Fibroblast of skin of right quadriceps (primary cell): ENCODE data around the gene TMEM163.

Experiments
- DNase-seq: peaks from one replicate; pipeline ENCODE4 v3.0.0-alpha.2; 2013

The TMEM163 gene

DNA sequence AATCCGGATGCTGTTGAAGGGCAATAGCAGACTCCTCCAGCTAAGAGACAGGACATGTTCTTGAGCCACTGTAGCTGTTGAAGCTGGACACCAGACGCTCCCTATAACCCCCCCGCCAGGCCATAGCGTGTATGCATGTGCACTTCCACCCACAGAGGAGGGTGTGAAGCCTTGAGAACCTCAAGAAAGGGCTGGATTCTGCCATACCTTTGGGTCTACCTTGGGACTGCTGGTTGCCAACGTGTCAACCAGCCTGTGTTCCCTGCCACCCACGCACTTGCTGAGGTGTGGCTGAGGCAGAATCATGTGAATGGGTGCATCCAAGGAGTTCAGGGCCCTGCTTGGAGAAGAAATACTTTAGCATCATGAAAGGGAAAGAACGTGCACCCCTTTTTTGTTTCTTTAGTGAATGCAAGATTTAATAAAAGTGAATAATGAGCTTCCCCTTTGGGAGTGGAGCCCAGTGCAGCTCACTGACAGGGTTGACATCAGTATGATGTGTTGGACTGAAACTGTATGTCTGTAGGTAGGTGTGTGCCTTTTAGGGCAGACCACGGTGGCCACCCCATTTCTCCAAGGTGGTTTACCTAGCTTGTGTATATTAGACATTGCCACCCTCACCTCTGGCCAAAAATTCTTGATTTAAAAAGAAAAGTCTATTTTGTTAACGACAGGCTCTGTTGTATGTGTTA is 266.6 kb downstream of the TMEM163 start:
- no peak for DNase-seq

DNA sequence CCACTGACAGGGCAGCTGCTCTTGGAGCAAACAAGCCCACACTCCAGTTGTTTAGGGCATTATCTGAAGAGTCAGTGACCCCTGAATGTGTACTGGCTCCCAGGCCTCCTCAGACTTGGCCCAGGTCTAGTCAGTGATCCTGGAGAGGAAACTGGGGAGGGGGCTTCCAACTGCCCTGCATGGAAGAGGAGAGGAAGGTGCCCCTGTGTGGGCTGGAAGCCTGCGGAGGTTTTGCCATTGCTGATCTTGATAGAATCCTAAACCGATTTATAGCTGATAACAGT is 267.5 kb downstream of the TMEM163 start:
- no peak for DNase-seq

DNA sequence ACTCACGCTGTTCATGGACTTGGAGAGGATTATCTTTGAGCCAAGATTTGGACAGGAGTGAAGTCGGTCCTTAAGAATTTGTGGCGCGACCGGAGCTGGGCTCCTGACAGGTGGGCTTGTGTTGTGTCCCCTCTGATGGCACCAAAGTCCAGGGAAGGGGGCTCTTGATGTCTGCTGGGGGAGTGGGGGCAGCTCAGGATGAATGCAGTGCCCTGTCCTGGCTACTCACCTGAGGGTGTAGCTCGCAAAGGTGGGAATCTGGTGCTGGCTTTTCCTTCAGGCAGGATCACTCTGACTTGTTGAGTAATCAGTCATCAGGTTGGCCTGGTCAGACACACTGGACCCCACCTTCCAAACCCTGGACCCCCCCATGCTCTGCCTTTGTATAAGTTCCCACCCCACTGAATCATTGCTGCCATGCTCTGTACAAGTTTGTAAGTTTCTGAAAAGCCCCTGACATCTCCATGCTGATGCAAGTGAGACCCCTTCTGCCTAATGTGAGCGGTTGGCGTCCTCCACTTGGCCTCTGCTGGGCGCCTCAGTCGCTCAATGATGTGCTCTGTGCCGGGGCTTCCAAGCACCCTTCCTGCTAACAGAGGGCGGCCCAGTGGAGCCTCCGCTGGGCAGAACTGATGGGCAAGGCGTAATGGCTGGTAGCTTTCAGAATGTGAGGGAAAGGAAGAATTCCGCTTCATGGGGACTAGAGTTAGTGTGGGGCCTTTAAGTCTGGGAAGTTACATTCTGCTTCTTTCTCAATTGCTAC is 268.9 kb downstream of the TMEM163 start:
- DNase-seq = no peak

DNA sequence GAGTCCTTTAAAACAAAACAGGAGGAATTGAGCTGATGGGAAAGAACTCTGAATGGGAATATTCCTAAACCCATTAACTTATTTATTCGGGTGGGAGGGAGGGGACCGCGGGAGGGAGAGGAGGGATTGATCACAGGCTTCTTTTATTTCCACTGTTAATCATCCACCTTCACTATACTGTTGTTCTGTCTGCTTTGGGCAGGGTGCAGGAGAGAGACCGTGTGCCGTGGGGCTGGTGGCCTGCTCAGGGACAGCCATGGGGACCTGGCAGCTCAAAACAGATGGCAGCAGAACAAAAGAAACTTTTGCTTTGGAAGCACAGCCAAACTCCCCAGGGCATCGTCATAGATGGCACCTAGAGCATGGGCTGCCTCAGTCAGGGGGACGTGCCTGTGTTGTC is 269.6 kb downstream of the TMEM163 start:
- no peak for DNase-seq

DNA sequence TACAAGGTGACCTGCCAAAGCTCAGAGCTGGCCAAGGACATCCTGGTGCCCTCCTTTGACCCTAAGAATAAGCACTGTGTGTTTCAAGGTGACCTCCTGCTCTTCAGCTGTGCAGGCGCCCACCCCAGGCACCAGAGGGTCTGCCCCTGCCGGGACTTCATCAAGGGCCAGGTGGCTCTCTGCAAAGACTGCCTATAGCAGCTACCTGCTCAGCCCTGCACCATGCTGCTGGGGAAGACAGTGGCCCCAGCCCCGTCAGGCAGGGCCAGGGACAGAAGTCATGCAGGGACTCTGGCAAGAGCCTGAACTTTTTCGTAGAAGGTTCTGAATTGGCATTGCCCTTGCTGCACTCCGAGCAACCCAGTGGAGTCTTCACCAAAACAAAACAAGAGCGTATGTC is 270.1 kb downstream of the TMEM163 start:
- DNase-seq = no peak

DNA sequence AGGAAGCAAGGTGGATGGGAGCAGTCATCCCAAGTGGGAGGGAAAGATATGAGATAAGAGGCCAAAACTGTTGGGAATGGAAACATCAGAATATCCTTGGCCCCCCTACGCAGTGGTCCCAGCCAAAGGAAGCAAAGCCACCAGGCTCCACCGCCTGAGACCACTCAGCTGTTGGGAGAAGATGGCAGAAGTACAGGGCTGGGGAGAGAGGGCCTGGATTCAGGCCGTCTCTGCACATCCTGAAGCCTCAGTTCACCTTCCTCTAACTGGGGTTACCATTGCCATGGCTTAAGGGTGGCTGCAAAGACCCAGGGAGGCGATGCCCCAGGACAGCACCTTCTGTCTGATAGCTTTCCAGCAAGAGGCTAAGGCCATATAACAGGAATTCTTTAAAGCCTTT is 271.1 kb downstream of the TMEM163 start:
- DNase-seq = no peak

DNA sequence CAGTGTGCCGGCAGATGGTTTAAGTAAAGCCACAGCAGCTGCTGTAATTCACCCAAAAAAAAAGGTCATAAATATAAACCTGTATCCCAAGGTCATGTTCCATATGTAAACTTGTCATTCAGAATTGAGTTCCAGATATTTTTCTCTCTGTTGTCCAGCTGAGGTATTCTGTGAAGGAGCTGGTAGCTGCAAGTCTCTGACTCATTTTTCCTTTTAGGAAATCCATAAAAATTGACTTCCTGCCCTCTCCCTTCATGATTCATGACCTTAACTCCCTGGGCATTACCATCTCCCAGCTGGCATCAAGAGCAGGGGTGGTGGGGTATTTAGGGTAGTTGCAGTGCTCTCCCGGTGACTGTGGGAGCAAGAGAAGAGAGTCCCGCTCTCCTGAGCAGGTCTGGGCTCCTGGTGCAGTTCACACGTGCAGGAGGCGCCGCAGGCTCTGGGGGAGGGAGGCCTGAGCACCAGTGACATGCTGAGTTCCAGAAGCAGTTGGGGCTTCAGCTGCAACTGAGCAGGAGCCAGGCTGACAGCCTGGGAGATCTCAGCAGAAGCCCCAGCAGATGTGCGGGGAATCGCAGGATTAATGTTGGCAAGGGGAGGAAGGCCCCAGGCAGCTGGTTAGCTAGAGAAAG is 272.3 kb downstream of the TMEM163 start:
- peak; percentile 44 for DNase-seq

DNA sequence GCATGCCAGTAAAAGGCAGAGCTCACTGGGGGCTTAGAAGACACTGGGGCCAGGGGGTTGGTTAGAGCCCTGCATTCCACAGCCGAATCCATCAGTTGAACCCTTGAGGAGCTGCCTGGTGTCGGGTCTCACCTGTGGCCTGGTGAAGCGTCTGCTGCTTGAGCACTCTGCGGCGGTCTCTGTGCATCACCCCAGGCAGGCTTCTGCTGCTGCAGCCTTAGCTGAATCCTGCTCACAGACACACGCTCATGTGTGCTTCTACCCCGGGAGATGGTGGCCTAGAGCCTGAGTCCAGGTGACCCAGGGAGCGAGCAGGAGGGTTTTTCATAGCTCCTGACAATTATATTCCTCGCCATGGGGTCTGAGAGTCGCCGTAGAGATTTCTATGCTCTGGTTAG is 272.8 kb downstream of the TMEM163 start:
- no peak for DNase-seq

DNA sequence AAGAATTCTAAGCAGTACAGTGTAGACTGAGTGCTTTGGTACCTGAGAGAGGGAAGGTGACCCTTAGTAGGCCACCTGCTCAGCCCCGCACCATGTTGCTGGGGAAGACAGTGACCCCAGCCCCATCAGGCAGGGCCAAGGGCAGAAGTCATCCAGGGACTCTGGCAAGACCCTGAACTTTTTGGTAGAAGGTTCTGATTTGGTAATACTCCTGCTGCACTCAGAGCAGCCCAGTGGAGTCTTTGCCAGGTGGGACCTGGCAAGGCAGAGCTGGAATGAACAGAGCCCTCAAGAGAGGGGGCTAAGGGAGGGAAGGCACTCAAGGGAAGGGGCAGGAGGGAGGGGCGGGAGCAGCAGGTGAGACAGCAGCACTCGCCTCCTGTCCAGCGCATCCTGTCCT is 273.7 kb downstream of the TMEM163 start:
- DNase-seq = no peak

DNA sequence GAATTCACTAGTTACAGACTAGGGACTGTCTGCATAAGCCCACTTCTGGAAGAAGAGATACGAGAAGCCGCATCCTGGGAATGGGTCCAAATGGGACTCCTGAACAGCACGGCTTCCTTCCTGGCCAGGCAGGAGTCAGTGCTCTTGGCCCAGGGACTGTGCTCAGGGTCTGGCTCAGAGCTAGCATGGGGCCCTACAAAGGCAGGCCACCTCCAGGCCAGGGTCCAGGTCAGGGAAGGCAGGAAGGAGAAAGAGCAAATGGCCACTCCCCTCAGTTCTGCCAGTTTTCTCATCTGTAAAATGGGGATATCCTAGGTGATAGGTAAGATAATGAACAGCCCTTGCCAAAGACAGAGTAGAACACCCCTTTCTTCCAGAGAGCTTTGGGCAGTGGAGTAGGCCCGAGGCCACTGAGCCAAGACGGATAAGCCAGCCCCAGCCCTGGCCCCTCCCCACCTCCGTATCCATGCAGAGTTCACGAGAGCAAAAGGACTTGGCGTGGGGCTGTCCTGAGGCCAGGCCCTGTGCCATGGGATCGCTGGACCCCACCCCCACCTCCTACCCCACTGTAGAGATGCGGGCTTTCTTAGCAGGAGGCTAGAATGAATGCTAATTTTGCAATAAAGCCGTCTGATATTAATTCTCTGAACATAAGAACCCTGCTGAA is 274.9 kb downstream of the TMEM163 start:
- DNase-seq = no peak

DNA sequence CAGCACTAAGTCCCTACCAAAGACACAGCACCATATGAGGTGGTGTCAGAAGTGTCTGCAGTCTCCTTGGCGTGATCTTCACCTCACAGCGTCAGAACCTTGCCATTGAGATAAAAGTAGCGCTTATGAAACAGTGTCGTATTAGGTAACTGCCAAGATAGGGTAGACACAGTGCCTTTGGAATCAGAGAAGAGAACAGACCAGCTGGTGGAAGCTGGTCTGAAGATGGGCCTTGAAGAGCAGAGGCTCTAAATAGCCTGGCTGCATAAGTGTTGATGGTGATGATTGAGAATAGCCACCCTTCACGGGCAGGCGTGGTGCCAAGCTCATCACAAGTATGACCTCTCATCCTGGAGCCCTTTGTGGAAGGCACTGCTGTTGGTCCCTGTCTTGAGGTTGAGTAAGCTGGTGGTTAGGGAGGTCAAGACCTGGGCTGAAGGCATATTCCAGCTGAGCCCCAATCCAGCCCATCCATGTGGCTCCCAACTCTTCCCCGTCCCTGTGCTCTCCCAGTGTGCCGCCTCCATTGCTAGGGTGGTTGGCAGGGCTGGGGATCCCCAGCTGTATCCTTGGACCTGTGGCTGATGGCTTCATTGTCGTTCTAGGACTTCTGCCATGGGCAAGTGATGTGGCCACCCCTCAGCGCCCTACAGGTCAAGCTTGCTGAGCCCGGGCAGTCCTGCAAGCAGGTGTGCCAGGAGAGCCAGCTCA is 277.5 kb downstream of the TMEM163 start:
- DNase-seq = no peak

DNA sequence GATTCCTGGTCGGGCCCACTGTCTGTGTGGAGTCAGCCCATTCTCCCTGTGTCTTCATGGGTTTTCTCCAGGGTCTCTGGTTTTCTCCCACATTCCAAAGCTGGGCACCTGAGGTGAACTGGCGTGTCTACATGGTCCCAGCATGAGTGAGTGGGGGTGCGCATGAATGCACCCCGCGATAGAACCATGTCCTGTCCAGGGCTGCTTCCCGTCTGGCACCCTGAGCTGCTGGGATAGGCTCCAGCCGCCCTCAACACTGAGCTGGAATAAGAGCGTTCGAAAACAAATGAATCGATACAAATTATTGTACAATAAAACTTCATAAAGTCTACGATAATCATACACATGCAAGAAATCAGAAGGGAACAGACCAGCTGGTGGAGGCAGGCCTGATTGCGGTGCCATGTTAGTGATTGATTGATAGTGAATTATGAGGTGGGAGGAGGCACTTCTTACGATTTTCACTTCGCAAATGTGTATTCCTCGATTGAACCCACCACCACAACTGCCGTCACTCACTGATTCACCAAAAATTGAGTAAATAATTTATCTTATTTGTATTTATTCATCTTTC is 278.4 kb downstream of the TMEM163 start:
- DNase-seq = no peak

DNA sequence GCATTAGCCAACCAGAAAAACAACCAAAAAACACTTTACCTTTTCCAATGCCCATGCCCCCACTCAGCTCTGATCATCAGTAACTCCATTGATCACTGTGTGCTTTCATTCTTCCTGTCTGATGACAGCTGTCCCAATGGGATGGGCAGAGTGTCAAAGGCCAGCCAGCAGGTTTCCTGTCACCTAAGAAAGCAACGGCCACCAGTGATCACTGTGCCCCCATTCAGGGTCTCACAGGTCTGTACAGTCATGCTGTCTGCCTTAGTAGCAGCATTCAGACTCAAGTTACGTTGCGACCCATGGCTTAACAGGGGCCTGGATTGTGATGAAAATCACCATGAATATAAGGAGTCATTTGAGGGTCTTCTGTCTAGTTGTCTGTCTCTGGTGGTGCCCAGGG is 280.4 kb downstream of the TMEM163 start:
- DNase-seq = no peak

DNA sequence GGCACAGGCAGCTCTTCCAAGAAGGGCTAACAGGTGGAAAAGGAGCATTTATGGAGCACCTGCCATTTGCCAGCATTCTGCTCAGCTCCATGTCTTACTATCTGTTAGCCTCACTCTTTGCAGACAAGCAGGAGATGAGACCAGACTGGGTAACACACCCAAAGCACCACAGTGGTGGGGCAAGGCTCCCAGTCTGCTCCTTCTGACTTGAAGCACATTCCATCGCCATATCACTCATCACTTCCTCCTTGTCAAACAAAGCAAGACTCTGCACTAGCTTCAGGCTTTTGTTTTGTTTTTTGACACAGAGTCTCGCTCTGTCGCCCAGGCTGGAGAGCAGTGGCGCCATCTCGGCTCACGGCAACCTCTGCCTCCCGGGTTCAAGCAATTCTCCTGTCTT is 282.1 kb downstream of the TMEM163 start:
- DNase-seq = no peak

DNA sequence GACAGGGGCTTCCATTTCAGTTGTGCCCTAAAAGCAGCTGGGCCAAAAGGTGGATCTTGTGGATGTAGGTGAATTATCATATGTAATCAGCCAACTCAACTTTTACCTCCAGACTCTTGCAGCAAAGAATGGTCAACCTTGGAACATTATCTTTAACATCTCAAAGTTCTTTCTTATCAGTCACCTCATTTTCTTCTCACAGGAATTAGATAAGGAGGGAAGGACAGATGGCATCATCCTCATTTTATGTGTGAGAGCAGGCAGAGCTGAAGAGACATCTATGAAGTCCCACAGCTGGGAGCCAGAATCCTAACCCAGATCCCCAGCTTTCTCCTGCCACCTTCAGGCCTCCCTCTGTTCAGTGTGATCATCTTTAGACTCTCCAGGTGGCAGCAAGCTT is 282.9 kb downstream of the TMEM163 start:
- no peak for DNase-seq

DNA sequence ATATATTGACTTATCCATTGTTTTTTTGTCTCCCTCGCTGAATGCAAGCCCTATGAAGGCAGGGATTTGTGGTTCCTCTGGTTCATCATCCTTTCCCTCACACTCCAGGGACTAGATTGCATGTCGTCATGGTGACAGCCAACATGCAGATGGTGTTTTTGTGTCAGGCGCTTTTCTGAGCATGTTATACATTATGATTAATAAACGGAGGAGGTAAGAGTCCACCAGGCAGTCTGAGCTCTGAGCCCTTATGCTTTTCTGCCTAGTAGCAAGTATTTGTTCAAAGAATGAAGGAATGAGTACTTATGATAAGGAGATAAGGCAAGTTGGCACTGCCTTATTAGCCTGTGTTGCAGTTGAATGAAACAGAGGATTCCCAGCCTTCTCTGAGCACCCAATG is 283.3 kb downstream of the TMEM163 start:
- DNase-seq = no peak

DNA sequence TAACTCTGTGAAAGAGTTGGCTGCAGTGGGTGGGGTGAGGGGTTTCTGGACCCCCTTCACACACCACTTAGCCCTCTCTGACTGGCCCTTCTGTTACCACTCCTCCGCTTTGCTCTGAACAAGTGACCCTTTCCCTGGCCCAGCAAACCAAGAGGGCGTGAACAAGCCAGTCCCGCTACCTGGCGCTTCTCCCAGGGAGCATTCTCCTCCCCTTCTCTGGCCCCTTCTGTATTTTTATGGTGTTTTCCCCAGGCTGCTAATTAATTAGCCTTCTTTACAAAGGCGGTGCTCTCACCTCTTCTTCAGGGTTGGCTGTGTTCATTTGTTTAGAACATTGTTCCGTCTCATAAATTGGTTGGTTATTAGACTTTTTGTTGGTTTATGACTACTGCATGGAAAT is 284.8 kb downstream of the TMEM163 start:
- no peak for DNase-seq

DNA sequence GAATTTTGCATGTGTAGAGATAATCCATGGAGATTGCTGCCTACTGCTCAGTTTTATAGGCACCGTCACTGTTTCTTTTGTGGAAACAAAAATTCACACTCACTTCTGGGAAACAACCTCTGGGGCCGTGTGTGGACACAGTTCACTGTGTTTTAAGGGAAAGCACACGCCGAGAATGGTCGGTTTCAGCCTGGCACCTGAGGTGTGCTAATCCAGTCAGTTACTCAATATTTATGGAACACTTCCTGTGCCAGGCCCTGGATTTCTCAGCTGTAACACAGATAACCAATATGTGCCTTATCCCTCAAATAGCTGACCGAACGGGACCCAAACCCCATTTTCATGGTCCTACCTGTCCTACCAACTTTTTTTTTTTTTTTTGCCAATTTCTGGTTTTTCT is 285.3 kb downstream of the TMEM163 start:
- no peak for DNase-seq

DNA sequence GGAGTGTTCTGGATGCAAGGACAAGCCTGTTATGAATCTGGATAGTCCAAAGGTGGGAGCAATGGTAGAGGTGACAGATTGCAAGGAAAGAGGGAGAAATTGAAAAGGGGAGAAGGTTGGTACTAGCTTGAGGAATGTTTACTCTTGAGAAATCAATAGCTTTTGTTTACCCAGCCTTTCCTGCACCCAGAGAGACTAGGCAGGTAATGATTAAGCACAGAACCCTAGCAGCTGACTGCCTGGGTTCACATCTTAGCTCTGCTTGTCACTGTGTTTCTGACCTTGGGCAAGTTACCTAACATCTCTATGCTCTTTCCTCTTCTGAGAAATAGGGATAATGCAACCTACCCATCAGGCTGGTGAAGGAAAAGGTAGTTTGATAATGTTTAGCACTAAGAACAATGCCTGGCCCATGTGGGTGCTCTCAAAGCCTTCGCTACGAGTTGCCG is 286.3 kb downstream of the TMEM163 start:
- no peak for DNase-seq

DNA sequence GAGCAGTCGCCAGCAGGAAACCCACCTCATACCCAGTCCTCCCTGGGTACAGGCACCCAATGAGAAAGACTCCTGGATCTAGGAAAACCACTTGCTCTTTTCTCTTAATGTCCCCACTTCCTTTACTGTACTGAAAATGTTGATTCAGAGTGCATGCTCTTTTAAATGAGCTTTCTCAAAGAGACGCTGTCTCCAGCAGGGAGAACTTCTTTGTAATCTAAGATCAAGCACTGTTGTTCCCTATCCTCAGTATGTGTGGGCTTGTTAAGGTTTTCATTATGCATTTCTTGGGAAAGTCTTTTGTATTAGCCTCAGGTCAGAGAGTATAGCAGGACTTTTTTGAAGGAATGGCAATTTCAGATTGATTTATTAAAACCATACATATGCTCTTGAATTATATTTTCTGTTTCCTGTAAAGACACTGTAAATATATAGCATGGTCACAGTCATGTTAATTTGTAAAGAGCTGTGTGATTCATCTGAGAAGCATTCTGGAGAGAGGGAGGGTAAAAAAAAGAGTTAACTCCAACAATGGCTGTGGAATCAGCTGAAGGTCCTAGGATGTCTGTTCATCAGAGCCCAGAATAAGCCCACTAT is 286.9 kb downstream of the TMEM163 start:
- peak; percentile 72 for DNase-seq

DNA sequence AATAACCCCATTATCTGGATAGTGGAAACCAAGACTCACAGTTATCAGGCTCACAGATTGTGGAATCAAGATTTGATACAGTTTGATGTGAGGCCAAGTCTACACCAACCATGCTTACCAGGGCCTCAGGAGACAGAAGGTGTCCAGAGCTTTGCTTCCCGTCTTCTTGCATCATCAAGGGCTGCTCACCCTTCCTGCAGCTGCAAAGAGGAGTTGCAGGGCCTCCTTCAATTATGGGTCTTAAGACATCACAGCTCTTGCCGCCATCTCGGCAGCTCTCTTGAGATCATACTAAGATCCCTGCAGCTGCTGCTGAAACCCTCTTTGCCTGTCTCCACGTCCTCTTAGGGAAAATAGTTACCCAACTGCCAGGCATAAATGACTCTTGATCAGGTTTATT is 288.9 kb downstream of the TMEM163 start:
- DNase-seq = no peak

DNA sequence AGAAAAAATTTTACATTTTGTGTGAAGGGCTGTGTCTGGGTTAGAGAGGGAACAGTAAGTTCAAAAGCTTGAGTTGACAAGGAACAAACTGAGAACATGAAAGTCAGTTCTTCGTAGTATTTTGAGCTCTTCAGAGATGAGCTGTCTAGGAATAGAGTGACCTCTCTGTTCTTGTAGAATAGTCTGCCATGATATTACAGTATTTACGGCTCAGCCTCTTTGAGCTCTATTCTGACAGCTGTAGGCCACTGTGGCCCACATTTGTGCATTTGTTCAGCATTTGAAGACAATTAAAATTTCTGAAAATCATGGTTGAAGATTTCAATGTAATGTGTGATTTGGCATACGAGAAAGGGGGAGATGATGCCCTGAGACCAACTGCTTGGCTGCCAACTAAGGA is 292.1 kb downstream of the TMEM163 start:
- DNase-seq = no peak
